GM10248 (cell line): ENCODE measurements around the gene TRAPPC3.

Experiments used
- CTCF ChIA-PET: fragments of 300-600 bp; sonication (Branson Sonifier 250); formaldehyde crosslinking; extraction: SDS; loops from one replicate; lab custom pipeline; 2021; ENCODE audit warnings: antibody characterized with exemption; lab: Yijun Ruan, JAX
- POLR2A ChIA-PET: fragments of 350-650 bp; sonication (Branson Sonifier 250); formaldehyde crosslinking; extraction: SDS; loops from one replicate; lab custom pipeline; 2020; ENCODE audit warnings: antibody characterized with exemption; lab: Yijun Ruan, JAX
- DNase-seq: peaks from one replicate; pipeline ENCODE4 v3.0.0; 2012; ENCODE audit errors: extremely low spot score
- TF ChIP-seq, protein P1 (sequence below): IDR thresholded peaks from 2 replicates; pipeline ENCODE4 v1.5.1; 2012; ENCODE audit warnings: mild to moderate bottlenecking, low read depth; ENCODE audit errors: extremely low read depth, missing control alignments, control extremely low read depth

Gene TRAPPC3

GRCh38 chr1:36134031-36134430 is 15.3 kb downstream of the TRAPPC3 start:
- ChIA-PET POLR2A (no interaction called here), CTCF (interaction anchor here (0.9 to 12.8 kb wide), 23 partner anchors 10 to 506 kb away, joined by 3 to 226 read pairs (median 5); partner anchors contain the start of genes AGO1 and TRAPPC3)
- no peak for DNase-seq
- TF ChIP-seq, protein P1, sequence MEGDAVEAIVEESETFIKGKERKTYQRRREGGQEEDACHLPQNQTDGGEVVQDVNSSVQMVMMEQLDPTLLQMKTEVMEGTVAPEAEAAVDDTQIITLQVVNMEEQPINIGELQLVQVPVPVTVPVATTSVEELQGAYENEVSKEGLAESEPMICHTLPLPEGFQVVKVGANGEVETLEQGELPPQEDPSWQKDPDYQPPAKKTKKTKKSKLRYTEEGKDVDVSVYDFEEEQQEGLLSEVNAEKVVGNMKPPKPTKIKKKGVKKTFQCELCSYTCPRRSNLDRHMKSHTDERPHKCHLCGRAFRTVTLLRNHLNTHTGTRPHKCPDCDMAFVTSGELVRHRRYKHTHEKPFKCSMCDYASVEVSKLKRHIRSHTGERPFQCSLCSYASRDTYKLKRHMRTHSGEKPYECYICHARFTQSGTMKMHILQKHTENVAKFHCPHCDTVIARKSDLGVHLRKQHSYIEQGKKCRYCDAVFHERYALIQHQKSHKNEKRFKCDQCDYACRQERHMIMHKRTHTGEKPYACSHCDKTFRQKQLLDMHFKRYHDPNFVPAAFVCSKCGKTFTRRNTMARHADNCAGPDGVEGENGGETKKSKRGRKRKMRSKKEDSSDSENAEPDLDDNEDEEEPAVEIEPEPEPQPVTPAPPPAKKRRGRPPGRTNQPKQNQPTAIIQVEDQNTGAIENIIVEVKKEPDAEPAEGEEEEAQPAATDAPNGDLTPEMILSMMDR: no peak

DNA sequence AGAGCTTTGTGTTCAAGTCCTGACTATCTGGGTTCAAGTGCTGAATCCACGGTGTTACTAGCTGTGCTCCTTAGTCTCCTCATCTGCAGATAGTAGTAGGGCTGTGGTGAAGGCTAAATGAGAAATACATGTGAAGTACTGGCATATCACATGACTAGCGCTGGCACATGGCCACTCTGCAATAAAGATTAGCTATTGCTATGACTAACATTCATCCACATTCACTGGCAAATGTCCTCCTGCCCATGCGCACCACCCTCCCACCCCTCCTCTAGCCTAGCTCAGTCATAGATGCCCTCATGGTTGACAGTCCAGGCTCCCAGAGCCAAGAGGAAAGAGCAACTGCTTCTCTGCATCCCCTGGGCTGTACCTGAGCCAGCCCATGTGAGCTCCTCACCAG is 15.8 kb downstream of the TRAPPC3 start:
- DNase-seq: no peak
- TF ChIP-seq, protein P1: no peak
- CTCF ChIA-PET: interaction anchor here (1.1 to 12.8 kb wide), 12 partner anchors 11 to 251 kb away, joined by 4 to 226 read pairs (median 10); partner anchors contain the start of genes AGO1 and TRAPPC3
- POLR2A ChIA-PET: no interaction called here

DNA sequence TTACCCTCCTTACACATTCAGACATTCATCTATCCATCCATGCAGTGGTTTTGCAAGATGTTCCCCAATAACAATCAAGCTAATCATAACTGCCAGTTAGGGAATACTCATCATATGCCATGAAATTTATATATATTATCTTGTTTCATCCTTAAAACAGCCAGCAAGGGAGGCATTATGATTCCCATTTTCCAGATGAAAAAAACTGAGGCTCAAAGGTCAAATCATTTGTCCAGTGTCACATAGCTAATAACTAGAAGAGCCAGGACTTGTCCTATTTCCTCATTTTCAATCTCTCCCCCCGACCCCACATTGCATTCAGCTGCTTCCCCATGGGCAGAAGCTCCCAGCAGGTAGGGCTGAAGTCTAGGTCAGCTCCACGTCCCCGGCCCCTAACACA is 17.3 kb downstream of the TRAPPC3 start:
- TF ChIP-seq, protein P1: no peak
- ChIA-PET CTCF (interaction anchor here (0.9 to 12.8 kb wide), 6 partner anchors 9 to 237 kb away, joined by 3 to 226 read pairs (median 3); no protein-coding TSS in a partner anchor), POLR2A (interaction anchor here (0.8 kb wide), 1 partner anchor 22 kb away, joined by 5 read pairs; no protein-coding TSS in a partner anchor)
- DNase-seq: no peak

GRCh38 chr1:36128905-36129206 is 20.4 kb downstream of the TRAPPC3 start:
- no peak for DNase-seq
- ChIA-PET POLR2A (no interaction called here), CTCF (interaction anchor here (1.2 to 12.8 kb wide), 4 partner anchors 11 to 60 kb away, joined by 3 to 226 read pairs (median 16); no protein-coding TSS in a partner anchor)
- TF ChIP-seq, protein P1: no peak

- TF ChIP-seq, protein P1: no peak
- CTCF ChIA-PET: interaction anchor here (3.8 to 12.8 kb wide), 3 partner anchors 10 to 60 kb away, joined by 15 to 226 read pairs (median 17); no protein-coding TSS in a partner anchor
- POLR2A ChIA-PET: no interaction called here
- no peak for DNase-seq
Observed at GRCh38 chr1:36128126-36128904, 21.0 kb downstream of the TRAPPC3 start.

DNA sequence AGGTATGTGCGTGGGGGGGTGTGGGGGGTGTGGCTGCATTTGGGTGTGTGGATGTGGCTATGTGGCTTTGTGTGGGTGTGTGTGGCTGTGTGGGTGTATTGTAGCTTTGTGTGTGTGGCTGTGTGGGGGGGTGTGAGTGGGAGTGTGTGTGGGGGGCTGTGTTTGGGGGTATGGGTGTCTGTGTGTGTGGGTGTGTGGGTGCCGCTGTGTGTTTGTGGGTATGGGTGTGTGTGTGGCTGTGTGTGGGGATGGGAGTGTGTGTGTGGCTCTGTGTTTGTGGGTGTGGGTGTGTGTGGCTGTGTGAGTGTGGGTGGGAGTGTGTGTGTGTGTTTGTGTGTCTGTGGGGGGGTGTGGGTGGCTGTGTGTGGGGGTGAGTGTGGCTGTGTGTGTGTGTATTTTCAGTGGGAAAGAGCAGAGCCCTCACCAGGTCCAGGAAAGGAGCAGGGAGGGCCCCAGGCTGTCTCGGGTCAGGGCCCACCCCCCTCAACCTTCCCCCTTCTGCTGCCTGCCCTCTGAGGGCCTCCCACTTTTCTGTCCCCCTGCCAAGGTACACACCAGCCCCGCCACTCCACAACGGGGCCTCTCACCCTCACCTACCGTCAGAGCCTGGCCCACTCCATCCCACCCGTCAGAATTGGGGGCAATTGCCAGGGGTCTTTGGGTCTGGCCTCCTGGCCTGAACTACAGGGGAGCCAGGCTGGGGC is 22.3 kb downstream of the TRAPPC3 start:
- ChIA-PET POLR2A (interaction anchor here (0.5 kb wide), 1 partner anchor 20 kb away, joined by 3 read pairs; no protein-coding TSS in a partner anchor), CTCF (interaction anchor here (3.8 to 4.3 kb wide), 2 partner anchors 9 to 62 kb away, joined by 15 to 17 read pairs; no protein-coding TSS in a partner anchor)
- no peak for DNase-seq
- TF ChIP-seq, protein P1: no peak
